A673 (cell line): ENCODE data around the gene TLX1. TPM values are rescaled to one million over a fixed set of nuclear protein-coding genes. Genes with fewer than 3 reads are reported as not detected.

Source experiments
- BruUV-seq: library from RNA; stranded (reverse); fragments of 400-500 nt; replicated peaks from 2 replicates; lab custom pipeline; 2021; lab: Mats Ljungman, UMichigan
- CTCF ChIA-PET: fragments of 300-600 bp; sonication (Branson Sonifier 250); formaldehyde crosslinking; loops from one replicate; lab custom pipeline; 2022; ENCODE audit warnings: antibody characterized with exemption; lab: Charles Lee
- POLR2A ChIA-PET: fragments of 300-600 bp; sonication (Branson Sonifier 250); formaldehyde crosslinking; loops from one replicate; lab custom pipeline; 2022; ENCODE audit warnings: antibody characterized with exemption; ENCODE audit not compliant: low non-redundant PET; lab: Charles Lee
- DNase-seq: peaks from one replicate; pipeline ENCODE4 v3.0.0-alpha.2; 2015; ENCODE audit warnings: low spot score
- H3K27ac ChIP-seq: fragments of 200-600 bp; sonication (generic); 2 replicates; pipeline ENCODE4 v1.5.1; 2016; ENCODE audit warnings: mixed run types, low read depth, mild to moderate bottlenecking, mixed read lengths, antibody characterized with exemption, low read length; ENCODE audit not compliant: poor library complexity, severe bottlenecking
- H3K27me3 ChIP-seq: fragments of 200-600 bp; sonication (generic); replicated peaks from 2 replicates; pipeline ENCODE4 v1.6.1; 2017; ENCODE audit warnings: mixed run types, low read depth, mild to moderate bottlenecking, mixed read lengths, antibody characterized with exemption, low read length; ENCODE audit not compliant: insufficient read depth, poor library complexity
- H3K36me3 ChIP-seq: fragments of 200-600 bp; sonication (generic); 2 replicates; pipeline ENCODE4 v1.6.1; 2016; ENCODE audit warnings: mixed run types, mild to moderate bottlenecking, mixed read lengths, antibody characterized with exemption, low read length; ENCODE audit not compliant: insufficient read depth, poor library complexity, severe bottlenecking
- H3K4me1 ChIP-seq: fragments of 200-600 bp; sonication (generic); 2 replicates; pipeline ENCODE4 v1.6.1; 2017; ENCODE audit warnings: mixed run types, mild to moderate bottlenecking, mixed read lengths, antibody characterized with exemption, low read length; ENCODE audit not compliant: insufficient read depth, poor library complexity, severe bottlenecking
- H3K4me3 ChIP-seq: fragments of 200-600 bp; sonication (generic); 2 replicates; pipeline ENCODE4 v1.5.1; 2016; ENCODE audit warnings: low read depth, mixed run types, mild to moderate bottlenecking, mixed read lengths, low read length; ENCODE audit not compliant: poor library complexity, severe bottlenecking
- H3K9me3 ChIP-seq: fragments of 200-600 bp; sonication (generic); 2 replicates; pipeline ENCODE4 v1.6.1; 2016; ENCODE audit warnings: mixed run types, low read depth, mild to moderate bottlenecking, mixed read lengths, antibody characterized with exemption, low read length; ENCODE audit not compliant: poor library complexity, severe bottlenecking
- CTCF ChIP-seq: fragments of 300-800, 200-600 bp; sonication (generic); conservative IDR thresholded peaks from 2 replicates; pipeline ENCODE4 v1.5.1; 2017; ENCODE audit warnings: low read depth, mild to moderate bottlenecking, antibody characterized with exemption, low read length, moderate library complexity, mixed read lengths
- EZH2 ChIP-seq: fragments of 200-600 bp; sonication (generic); IDR thresholded peaks from 2 replicates; pipeline ENCODE4 v1.6.1; 2017; ENCODE audit warnings: borderline replicate concordance, low read depth, mild to moderate bottlenecking, mixed read lengths, antibody characterized with exemption, low read length; ENCODE audit not compliant: poor library complexity, severe bottlenecking
- intact Hi-C: fragments of 100-400 bp; cut with micrococcal nuclease; formaldehyde crosslinking; loops from one replicate; pipeline ENCODE4 v1.10.0; 2022; ENCODE audit not compliant: unreplicated experiment
- total RNA-seq: library from RNA; stranded (reverse); gene quantifications from 2 replicates; pipeline ENCODE4 v1.2.3, GENCODE V29; 2021

Gene TLX1
- total RNA-seq, 1 experiment from 2014 or later, result not detected

GRCh38 chr10:101176577-101176976 is 45.5 kb downstream of the TLX1 start:
- Histone ChIP-seq H3K27ac (no peak overlapping the region), H3K4me3 (no peak overlapping the region), H3K27me3 (peaks cover 7% of the 10 kb centered on the region), H3K36me3 (no peaks in the 10 kb centered on the region), H3K9me3 (peaks cover 16% of the 10 kb centered on the region), H3K4me1 (no peaks in the 10 kb centered on the region)
- POLR2A ChIA-PET, result interaction anchor here (0.5 kb wide), 1 partner anchor 12 kb away, joined by 3 read pairs; no protein-coding TSS in a partner anchor
- TF ChIP-seq CTCF, result no peak
- TF ChIP-seq EZH2, result no peak
- CTCF ChIA-PET, result no interaction called here
- intact Hi-C loops, result no loop called here
- DNase-seq, result no peak
- no TSS peak for BruUV-seq

GRCh38 chr10:101182936-101183335 is 51.8 kb downstream of the TLX1 start:
- peaks cover 8% of the 10 kb centered on the region for H3K27me3 ChIP-seq
- no peak for DNase-seq
- no TSS peak for BruUV-seq
- CTCF ChIA-PET, result no interaction called here
- no peak for TF ChIP-seq EZH2
- no peak for TF ChIP-seq CTCF
- intact Hi-C loops, result no loop called here
- H3K9me3 ChIP-seq, result no peaks in the 10 kb centered on the region
- H3K4me1 ChIP-seq, result no peaks in the 10 kb centered on the region
- no peak overlapping the region for H3K27ac ChIP-seq
- POLR2A ChIA-PET, result no interaction called here
- H3K36me3 ChIP-seq, result no peaks in the 10 kb centered on the region
- H3K4me3 ChIP-seq, result no peak overlapping the region

GRCh38 chr10:101183458-101184183 is 52.5 kb downstream of the TLX1 start:
- H3K4me3 ChIP-seq, result no peak overlapping the region
- H3K36me3 ChIP-seq, result no peaks in the 10 kb centered on the region
- no peaks in the 10 kb centered on the region for H3K9me3 ChIP-seq
- peaks cover 8% of the 10 kb centered on the region for H3K27me3 ChIP-seq
- ChIA-PET CTCF (no interaction called here), POLR2A (no interaction called here)
- H3K27ac ChIP-seq, result no peak overlapping the region
- intact Hi-C loops, result no loop called here
- TF ChIP-seq EZH2 (no peak), CTCF (no peak)
- no peak for DNase-seq
- BruUV-seq, result no TSS peak
- no peaks in the 10 kb centered on the region for H3K4me1 ChIP-seq

Other genes with a start within 250 kb of the TLX1 start
- 34.6 and 39.4 TPM in 2 replicates for gene SLF2, start 218.3 kb upstream of the TLX1 start, total RNA-seq
- 6.1 and 9.2 TPM in 2 replicates for gene SEMA4G, start 161.8 kb upstream of the TLX1 start, total RNA-seq
- 80.4 and 88.8 TPM in 2 replicates for gene MRPL43, start 143.8 kb upstream of the TLX1 start, total RNA-seq
- 29.5 and 30.8 TPM in 2 replicates for gene TWNK, start 143.8 kb upstream of the TLX1 start, total RNA-seq
- gene LZTS2, start 131.5 kb upstream of the TLX1 start, total RNA-seq, result 49.1 and 59.9 TPM in 2 replicates
- 0.26 and 0.30 TPM in 2 replicates for gene PDZD7, start 100.2 kb upstream of the TLX1 start, total RNA-seq
- 15.5 and 16.9 TPM in 2 replicates for gene SFXN3, start 100.1 kb upstream of the TLX1 start, total RNA-seq
- gene KAZALD1, start 69.3 kb upstream of the TLX1 start, total RNA-seq, result 12.5 and 19.2 TPM in 2 replicates
- not detected in 2 replicates for gene LBX1, start 98.2 kb downstream of the TLX1 start, total RNA-seq
- gene BTRC, start 222.9 kb downstream of the TLX1 start, total RNA-seq, result 22.6 and 23.6 TPM in 2 replicates